Thyroid gland (tissue), 4 donors: ENCODE data around the gene PITRM1.

Experiments
- POLR2A ChIP-seq, 2 donors: fragments of 450-650 bp; IDR thresholded peaks; one replicate each; pipeline ENCODE4 v1.6.1; 2017; ENCODE audit warnings: antibody characterized with exemption in 2 of 2, mild to moderate bottlenecking in 2 of 2, moderate library complexity in 1 of 2
- TF ChIP-seq, protein P1 (sequence below), 6 experiments: fragments of 200-600 bp in 3 of 6; fragments of 450-650 bp in 3 of 6; sonication (generic) in 3 of 6; IDR thresholded peaks; one replicate each; pipeline ENCODE4 v1.5.1; 2016 to 2019; ENCODE audit warnings: antibody characterized with exemption in 6 of 6, mild to moderate bottlenecking in 2 of 6, inconsistent platforms in 1 of 6, moderate library complexity in 1 of 6

DNA sequence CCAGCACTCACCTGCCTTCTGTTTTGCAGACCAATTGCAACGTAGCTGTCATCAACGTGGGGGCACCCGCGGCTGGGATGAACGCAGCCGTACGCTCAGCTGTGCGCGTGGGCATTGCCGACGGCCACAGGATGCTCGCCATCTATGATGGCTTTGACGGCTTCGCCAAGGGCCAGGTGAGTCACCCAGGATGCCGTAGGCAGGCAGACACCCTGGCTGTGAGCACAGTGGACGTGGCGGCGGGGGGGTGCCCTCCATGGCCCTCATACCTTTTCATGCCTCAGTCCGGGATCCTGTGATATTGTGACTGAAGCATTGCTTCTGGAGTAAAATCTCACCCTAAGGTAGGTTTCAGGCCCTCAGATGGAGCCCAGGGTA lies 59.2 kb downstream of the PITRM1 start:
- TF ChIP-seq, protein P1, sequence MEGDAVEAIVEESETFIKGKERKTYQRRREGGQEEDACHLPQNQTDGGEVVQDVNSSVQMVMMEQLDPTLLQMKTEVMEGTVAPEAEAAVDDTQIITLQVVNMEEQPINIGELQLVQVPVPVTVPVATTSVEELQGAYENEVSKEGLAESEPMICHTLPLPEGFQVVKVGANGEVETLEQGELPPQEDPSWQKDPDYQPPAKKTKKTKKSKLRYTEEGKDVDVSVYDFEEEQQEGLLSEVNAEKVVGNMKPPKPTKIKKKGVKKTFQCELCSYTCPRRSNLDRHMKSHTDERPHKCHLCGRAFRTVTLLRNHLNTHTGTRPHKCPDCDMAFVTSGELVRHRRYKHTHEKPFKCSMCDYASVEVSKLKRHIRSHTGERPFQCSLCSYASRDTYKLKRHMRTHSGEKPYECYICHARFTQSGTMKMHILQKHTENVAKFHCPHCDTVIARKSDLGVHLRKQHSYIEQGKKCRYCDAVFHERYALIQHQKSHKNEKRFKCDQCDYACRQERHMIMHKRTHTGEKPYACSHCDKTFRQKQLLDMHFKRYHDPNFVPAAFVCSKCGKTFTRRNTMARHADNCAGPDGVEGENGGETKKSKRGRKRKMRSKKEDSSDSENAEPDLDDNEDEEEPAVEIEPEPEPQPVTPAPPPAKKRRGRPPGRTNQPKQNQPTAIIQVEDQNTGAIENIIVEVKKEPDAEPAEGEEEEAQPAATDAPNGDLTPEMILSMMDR (IDR thresholded peaks at IDR 0.05): no peak
- TF ChIP-seq POLR2A (IDR thresholded peaks at IDR 0.05): no peak
